DMS53 (cell line): ENCODE results near the gene CACNA1I.
A peak's percentile ranks its signal among the peaks of the same experiment; 100 is the strongest.

Experiments
- DNase-seq: peaks from one replicate; lab custom pipeline; 2025; lab: John Stamatoyannopoulos, UW

Gene CACNA1I

DNA sequence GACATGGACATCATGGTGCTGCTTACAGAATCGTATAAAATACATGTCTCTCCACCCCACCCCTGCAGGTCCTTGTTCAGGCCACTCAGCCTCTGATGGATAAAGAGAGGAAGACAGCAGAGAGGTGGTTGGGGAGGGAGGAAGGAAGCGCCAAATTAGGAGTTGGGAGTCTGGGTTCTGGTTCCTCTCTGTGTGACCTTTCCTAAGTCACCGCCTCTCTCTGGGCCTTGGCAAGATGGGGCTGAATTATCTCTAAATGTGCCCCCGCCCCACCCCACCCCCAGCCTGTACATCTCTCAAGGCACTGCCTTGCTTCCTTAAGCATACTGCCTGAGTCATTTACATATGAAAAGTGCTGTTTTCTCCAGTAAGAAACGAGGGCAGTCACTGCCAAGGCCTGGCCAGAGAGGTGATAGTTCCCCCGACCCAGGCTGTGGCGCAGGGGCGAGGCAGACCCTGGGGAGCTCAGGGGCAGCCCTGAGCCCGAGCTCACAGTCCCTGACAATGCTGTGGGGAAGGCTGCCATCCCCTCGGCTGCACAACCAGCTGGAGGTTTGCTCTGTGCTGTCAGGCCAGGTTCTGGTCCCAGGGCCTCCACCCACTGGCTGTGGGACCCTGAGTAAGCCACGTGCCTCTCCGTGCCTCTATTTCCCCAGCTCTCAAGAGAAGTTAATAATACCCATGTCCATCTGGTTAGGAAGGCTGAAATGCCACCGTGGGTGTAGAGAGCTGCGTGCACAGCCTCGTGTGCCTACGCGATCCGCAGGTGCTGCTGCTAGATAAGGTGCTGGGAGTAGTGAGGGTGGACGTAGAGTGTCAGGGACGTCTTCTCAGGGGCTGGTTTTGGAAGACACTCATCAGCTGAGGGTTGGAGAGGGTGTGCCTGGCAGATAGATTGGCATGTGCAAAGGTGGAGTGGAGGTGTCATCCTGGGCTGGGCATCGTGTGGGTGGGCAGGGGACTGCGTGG lies 55.3 kb downstream of the CACNA1I start:
- no peak for DNase-seq

DNA sequence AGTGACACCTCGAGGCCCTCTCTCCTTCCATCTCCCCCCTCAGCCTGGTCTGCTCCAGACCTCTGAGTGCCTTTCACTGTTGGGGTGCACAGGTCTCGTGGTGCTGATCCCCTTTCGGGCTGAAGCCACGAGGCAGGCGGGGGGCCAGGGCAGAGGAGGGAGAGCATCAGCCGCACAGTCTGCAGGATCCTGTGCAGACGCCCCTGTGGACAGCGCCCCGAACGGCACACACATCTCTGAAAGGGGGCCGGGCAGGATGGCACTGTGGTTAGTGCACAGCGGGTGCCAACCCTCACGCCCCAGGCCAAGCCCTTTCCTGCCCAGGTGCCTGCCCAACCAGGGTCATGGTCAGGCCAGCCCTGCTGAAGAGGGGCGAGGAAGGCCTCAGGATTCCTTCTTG lies 56.7 kb downstream of the CACNA1I start:
- no peak for DNase-seq

DNA sequence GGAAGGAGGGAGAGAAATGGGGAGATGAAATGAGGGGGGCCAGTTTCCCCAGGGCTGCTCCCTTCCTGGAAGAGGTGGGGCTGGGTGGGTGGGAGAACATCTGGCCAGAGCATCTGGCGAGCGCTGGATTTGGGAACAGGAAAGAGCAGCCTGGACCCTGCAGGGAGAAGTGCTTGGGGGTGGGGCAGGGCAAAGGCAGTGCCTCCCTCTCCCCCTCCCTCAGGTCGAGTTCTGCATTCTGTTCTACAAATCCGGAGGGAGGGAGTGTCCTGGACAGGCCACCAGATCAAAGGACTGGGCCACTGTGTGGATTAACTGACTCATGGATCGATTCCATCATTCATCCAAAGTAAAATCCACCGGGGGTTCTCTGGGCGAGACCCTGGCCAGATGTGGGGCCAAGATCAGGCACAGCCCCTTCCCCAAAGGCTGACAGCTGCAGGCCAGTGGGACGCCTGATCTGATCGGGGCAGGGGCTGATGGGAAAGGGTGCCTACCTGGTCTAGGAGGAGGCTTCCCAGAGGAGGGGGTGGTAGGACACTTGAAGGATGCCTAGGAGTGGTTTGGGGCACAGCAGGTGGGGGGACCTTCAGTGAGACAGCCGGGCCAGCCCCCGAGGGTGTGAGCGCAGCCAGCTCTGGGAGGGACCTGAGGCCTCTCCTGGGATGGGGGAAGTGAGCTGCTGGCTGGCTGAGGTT lies 57.5 kb downstream of the CACNA1I start:
- no peak for DNase-seq

DNA sequence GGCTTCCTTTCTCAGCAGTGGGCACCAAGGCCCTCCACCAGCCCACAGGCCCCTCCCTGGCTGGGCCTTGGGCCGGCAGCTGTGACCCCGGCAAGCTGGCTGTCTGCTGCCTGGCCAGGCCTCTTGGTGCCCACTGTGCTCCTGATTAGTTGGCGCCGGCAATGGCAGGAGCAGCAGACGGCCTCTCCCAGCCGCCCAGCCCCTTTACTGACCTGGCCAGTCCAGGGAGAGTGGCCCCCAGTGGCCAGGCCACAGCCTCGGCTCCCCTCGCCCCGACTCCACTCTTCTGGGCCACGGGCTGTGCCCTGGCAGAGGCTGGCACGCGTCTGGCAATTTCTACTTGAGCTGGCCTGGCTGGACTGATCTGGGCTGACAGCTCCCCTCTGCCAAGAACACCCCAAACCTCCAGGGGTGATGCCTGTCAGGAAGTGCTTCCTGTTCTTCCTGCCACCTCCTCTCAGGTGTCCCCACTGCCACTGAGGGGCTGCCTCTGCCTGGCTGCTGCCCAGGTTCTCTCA lies 58.1 kb downstream of the CACNA1I start:
- no peak for DNase-seq

DNA sequence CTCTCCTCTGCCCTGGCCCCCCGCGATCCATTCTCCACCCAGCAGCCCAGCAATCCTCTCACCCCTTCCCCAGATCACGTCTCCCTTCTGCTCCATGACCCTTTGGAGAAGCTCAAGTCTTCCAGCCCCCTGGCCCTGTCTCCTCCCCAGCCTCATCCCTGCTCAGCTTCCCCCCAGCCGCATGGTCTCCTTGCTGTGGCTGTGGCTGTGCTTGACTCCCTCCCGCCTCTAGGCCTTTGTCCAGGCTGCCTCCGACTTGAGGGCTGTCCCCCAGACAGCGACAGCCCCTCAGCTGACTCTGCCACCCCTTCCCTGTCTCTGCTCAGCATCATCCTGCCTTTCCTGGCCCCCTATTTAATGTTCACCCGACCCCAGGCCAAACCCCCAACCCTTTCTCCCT lies 59.3 kb downstream of the CACNA1I start:
- no peak for DNase-seq

DNA sequence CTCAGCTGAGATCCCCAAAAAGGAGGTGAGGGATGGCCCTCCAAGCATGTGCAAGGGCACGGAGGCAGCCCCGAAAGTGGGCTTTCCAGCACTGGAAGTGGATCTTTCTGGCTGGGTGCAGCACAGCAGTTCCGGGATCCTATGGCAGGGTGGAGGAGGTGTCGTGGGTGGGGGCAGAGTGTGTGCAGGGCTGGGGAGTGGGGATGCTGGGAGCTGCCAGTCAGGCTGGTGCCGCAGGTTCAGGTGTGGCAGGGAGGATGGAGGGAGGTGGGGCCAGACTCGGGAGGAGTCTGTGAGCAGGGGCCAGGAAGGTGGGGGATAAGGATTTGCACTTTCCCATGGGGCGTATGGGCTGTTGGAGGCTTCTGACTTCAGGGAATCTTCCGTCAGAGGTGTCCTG lies 60.2 kb downstream of the CACNA1I start:
- no peak for DNase-seq

DNA sequence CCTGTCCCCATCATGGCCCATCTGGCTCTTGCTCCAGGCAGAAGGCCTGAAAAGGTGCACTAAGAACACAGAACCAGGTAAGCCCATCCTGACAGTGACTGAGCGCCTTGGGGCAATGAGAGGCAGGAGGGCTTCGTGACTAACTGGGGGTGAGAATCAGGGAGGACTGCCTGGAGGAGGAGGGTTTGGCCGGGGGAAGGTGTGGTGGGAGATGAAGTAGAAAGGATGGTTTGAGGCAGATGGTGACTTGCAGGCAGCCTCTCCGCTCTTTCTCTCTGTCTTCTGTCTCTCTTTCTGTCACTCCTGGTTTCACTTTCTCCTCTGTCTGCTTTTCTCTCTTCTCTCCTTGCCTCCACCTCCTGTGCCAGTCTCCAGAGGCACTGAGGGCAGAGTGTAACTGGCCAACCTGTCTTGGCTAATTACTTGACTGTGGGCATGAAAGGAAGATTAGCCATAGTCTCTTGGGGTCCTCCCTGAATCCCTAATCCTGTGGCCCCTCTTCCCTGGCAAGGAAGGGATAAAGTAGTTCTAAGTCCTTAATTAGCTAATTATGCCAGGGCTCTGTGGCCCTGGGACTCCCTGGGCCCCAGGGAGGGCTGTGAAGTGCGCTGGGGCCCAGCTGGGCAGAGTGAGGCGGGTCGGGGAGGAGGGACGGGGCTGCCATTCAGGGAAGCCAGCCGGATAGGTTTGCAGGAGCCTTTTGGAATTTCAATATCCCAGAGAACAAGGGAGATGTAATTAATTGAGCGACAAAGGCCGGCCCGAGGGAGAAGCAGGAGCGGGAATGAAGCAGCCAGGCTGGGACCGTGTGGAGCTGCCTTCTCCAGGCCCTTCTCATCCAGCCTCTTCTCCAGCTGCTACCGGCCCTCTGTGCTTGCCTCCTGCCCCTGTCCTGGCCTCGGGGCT lies 61.1 kb downstream of the CACNA1I start:
- DNase-seq, result no peak

DNA sequence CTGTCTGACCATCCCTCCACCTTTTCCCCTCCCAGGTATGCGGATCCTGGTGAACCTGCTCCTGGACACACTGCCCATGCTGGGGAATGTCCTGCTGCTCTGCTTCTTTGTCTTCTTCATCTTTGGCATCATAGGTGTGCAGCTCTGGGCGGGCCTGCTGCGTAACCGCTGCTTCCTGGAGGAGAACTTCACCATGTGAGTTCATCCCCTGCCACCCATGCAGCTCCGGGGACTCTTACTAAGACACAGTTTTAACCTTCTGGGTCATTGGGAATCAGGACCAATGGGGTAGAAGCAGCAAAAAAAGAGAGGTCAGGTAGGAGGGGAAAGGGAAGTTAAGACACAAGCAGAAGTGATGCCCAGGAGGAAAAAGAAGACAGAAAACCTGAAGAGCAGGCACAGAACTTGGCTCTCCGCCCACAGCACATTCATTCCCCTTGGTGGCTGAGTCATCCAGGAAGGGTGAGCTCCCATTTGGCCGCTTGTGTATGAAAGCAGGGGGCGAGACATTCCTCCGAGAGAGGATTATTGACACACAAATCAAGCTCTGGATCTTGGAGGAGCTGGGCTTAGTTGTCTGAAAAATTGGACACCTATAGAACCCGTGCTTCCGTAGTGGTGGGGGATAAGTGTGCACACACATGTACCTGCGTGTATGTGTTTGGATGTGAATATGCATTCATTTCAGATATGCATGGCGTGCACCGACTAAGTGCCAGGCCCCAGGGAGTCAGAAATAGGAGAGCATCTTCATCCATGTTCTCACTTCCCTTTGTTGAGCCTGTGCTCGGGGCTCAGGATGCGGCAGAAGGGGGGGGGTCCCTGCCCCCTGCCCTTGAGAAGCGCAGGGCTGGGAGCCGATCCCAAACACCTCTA lies 64.2 kb downstream of the CACNA1I start:
- peak; percentile 72 for DNase-seq

DNA sequence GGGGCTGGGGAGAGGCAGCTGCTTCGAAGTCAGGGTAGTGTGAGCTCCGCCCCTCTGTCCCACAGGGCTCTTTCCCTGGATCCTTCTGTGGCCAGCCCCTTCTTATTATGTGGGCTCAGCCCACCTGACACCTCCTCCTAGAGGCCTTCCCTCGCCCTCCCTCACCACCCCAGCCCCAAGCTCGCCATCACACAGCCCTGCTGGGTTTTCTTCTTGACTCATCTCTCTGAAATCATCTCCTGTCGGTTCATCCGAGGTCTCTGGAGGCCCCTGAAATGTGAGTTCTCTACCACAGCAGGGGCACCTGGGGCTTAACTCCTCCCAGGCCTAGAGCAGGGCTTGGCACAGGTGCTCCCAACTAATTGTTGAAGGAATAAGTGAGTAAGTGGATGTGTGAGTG lies 65.2 kb downstream of the CACNA1I start:
- no peak for DNase-seq

DNA sequence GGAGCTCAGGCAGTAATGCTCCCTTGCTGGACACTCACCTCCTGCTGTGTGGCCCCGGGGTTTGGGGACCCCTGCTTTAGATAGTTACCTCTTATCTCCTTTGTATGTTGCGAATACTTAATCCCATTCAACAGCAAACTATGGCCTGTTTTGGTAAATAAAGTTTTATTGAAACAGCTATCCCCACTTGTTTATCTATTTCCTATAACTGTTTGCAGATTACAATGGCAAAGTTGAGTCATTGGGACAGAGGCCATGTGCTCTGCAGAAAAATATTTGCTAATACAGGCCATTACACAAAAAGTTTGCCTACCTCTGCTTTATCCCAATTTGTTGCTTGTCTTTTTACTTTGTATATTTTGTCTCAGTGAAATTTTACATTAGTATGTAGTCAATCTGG lies 68.4 kb downstream of the CACNA1I start:
- no peak for DNase-seq

DNA sequence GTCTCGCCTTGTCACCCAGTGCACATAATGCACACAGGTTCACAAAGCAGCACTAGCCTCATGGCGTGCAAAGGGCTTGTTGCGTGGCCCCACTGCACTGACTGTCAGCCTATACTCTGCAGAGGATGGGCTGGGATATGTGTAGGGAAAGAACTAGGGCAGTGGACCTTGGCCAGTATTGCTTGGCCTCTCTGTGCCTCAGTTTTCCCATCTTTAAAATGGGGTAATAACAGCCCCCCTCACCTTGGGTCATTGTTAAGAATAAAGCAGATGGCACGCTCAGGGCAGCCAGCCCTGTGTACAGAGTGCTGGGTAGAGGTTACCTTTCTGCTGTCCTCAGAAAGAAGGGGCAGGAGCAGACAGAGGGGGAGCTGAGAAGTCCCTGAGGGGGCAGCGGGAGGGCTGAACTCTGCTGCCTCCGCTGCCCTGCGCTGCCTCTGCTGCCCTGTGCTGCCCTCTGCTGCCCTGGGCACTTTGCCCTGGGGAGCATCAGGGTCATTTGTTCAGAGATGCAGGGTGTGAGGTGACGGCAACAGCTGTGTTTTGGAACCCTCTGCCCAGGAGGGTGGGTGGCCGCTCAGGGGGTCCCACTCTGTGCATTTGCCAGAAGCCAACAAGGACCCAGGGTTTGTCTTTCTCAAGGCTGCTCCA lies 71.2 kb downstream of the CACNA1I start:
- DNase-seq, result no peak

DNA sequence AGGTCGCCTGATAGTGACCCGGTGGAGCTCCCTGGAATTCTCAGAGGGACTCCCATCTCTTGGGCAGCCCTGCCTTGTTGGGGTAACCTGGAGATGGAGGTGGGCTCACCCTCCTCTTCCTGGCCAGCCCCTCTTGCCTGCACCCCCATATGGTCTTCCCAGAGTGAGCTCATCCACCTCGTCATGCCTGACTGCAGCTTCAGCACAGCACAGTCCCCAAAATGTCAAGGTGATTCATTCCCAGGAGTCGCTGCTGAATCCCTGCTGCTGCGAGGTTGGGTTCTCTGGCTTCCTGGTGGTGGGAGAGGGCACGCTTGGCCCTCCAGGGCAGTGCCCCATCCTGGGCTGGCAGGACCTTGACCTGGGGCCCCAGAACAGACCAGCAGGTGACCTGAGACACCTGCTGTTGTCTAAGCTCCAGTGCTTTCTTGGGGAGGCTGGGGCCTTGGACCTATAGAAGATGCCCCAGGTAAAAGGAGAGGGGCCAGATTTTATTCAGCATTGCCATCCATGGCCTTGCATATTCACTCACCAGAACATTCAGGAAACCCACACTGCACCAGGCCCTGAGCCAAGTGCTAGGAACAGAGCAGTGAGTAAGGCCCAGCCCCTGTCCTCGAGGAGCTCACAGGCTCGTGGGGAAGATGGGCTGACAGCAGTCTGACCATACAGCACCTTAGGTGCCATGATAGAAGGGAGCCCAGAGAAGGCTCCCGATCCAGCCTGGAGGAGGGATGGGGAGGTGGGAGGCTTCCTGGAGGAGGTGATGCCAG lies 72.9 kb downstream of the CACNA1I start:
- no peak for DNase-seq

DNA sequence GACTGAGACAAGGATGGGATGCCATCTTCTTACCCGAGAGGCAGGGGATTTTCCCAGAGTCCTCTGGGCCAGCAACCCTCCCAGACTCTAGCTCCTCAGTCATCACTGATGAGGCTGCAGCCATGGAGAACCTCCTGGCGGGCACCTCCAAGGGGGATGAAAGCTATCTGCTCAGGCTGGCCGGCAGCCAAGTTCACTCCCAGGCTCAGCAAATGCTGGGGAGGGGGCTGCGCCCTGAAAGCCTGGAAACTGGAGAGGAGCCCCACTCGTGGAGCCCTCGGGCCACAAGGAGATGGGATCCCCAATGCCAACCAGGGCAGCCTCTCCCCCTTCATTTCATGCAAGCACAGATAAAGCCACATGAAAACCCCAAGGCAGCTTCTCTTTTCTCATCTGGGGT lies 75.0 kb downstream of the CACNA1I start:
- no peak for DNase-seq

DNA sequence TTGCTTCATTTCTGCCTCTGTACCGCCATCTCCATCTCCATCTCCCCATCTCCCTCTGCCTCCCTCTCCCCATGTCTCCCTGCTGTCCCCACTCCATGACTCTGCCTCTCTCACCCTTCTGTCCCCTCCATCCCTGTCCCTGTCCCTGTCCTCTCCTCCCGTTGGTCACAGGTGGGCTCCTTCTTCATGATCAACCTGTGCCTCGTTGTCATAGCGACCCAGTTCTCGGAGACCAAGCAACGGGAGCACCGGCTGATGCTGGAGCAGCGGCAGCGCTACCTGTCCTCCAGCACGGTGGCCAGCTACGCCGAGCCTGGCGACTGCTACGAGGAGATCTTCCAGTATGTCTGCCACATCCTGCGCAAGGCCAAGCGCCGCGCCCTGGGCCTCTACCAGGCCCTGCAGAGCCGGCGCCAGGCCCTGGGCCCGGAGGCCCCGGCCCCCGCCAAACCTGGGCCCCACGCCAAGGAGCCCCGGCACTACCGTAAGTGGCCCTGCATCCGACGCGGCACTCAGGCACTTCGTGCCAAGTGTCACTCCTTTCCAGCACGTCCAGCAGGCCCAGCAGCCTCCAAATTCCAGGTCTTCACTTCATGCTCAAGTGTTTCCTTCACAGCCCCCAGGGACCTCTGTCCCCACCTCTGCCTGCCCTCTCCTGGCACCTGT lies 76.0 kb downstream of the CACNA1I start:
- DNase-seq, result peak; percentile 37

DNA sequence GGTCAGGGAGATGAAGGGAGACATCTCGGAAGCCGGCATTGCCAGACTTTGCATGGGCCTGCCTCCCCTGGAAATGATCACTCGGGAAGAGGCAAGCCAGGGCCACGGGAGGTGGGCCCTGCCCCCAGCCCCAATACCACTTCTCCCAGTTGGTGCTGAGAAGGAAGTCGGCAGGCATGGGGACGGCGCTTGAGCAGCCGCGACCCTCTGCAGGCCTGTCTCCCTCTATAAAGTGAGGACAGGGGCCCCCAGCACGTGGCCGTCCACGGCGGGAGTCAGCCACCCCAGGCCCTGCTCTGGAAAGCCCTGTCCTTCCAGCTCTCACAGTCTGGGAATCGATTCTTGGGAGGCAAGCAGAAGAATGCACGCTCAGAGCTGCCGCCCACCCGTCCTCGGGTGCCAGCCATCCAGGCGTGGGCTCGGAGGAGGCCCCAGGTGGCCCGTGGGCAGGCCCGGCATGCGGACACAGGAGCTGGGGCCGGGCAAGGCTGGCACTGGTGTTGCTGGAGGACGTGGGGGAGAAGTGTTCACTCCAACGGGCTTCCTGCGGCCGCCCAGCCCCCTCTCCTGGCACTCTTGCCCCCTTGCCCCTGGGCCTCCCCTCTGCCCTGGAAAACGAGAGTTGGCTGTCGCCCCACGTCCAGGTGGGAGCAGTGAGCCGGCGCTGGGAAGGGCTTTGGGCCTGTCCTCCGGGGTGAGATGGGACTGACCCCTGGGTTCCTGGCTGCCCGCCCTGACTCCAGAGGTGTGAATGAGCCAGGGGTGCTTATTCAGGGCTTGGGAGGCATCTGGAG lies 77.5 kb downstream of the CACNA1I start:
- DNase-seq, result no peak

DNA sequence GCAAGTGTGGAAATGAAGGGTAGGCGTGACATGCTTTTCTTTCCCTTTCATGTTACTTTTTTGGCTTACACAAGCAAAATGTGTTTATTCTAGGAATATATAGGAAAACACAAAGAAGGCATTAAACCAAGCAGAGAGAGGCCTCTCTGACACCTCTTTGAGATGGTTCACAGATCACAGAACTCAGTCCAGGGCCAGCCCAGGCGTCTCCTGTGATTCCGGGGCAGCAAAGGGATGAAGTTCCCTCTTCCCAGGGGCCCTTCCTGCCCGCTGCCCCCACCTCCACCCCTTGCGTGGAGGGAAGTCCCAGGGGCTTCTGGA lies 78.0 kb downstream of the CACNA1I start:
- DNase-seq, result no peak

DNA sequence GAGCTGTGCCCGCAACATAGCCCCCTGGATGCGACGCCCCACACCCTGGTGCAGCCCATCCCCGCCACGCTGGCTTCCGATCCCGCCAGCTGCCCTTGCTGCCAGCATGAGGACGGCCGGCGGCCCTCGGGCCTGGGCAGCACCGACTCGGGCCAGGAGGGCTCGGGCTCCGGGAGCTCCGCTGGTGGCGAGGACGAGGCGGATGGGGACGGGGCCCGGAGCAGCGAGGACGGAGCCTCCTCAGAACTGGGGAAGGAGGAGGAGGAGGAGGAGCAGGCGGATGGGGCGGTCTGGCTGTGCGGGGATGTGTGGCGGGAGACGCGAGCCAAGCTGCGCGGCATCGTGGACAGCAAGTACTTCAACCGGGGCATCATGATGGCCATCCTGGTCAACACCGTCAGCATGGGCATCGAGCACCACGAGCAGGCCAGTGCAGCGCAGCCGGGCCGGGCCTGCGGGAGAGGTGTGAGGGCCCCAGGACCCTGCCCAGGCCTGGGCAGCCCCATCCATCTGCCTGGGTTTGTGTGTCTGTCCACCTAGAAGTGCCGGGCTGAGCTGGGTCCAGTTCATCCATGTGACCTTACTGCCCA lies 79.0 kb downstream of the CACNA1I start:
- no peak for DNase-seq
